Measurements from ENCODE around the gene CAPN9.

Gene CAPN9

GRCh38 chr1:230819976-230820375 lies 72.8 kb downstream of the CAPN9 start:
- H3K4me3 ChIP-seq (ENCODE audit: low read depth, low read length): no peak overlapping the region
- DNase-seq (ENCODE audit: low read depth): no peak
- TF ChIP-seq CTCF (IDR thresholded peaks at IDR 0.05; ENCODE audit: low read depth, low read length, missing control alignments): no peak

GRCh38 chr1:230820568-230820967 lies 73.4 kb downstream of the CAPN9 start:
- no peak for TF ChIP-seq CTCF (IDR thresholded peaks at IDR 0.05; ENCODE audit: low read depth, low read length, missing control alignments)
- DNase-seq (ENCODE audit: low read depth): no peak
- no peak overlapping the region for H3K4me3 ChIP-seq (ENCODE audit: low read depth, low read length)

- H3K4me3 ChIP-seq (ENCODE audit: low read depth, low read length): no peak overlapping the region
- DNase-seq (ENCODE audit: low read depth): no peak
- TF ChIP-seq CTCF (IDR thresholded peaks at IDR 0.05; ENCODE audit: low read depth, low read length, missing control alignments): no peak
Measured at GRCh38 chr1:230821346-230821745, 74.2 kb downstream of the CAPN9 start.

GRCh38 chr1:230822092-230822581 lies 74.9 kb downstream of the CAPN9 start:
- no peak for DNase-seq (ENCODE audit: low read depth)
- no peak overlapping the region for H3K4me3 ChIP-seq (ENCODE audit: low read depth, low read length)
- TF ChIP-seq CTCF (IDR thresholded peaks at IDR 0.05; ENCODE audit: low read depth, low read length, missing control alignments): no peak

- TF ChIP-seq CTCF (IDR thresholded peaks at IDR 0.05; ENCODE audit: low read depth, low read length, missing control alignments): no peak
Measured at GRCh38 chr1:230823426-230823825, 76.2 kb downstream of the CAPN9 start.

GRCh38 chr1:230823931-230824381 lies 76.8 kb downstream of the CAPN9 start:
- DNase-seq (ENCODE audit: low read depth): no peak
- H3K4me3 ChIP-seq (ENCODE audit: low read depth, low read length): no peak overlapping the region
- no peak for TF ChIP-seq CTCF (IDR thresholded peaks at IDR 0.05; ENCODE audit: low read depth, low read length, missing control alignments)

More at GRCh38 chr1:230823426-230823825, 76.2 kb downstream of the CAPN9 start:
- no peak for DNase-seq (ENCODE audit: low read depth)
- H3K4me3 ChIP-seq (ENCODE audit: low read depth, low read length): no peak overlapping the region

GRCh38 chr1:230824551-230824918 lies 77.3 kb downstream of the CAPN9 start:
- H3K4me3 ChIP-seq (ENCODE audit: low read depth, low read length): no peak overlapping the region
- no peak for TF ChIP-seq CTCF (IDR thresholded peaks at IDR 0.05; ENCODE audit: low read depth, low read length, missing control alignments)
- DNase-seq (ENCODE audit: low read depth): no peak

Measured in GM12864 (cell line).